ENCODE measurements around the gene NANP. TPM values are rescaled to one million over a fixed set of nuclear protein-coding genes. Genes with fewer than 3 reads are reported as not detected.
"Not testable (repeated sequence)": the region's sequence is repeated elsewhere in the genome, so short reads cannot be mapped to it uniquely, and the experiment has no call there.

NANP gene
- total RNA-seq, 1 experiment from 2014 or later, result 15.9 TPM

GRCh38 chr20:25604611-25605010, 19.2 kb downstream of the NANP start:
- H3K36me3 ChIP-seq (ENCODE audit: insufficient read depth, low read length, poor library complexity, severe bottlenecking), result no peaks in the 10 kb centered on the region
- no peak overlapping the region for H3K27ac ChIP-seq (ENCODE audit: low read depth, low read length, poor library complexity, severe bottlenecking)
- BruUV-seq (replicated peaks), result no TSS peak
- H3K4me1 ChIP-seq (ENCODE audit: insufficient read depth, low read length, poor library complexity, severe bottlenecking), result no peaks in the 10 kb centered on the region
- TF ChIP-seq EZH2 (IDR thresholded peaks at IDR 0.05; ENCODE audit: borderline replicate concordance, low read depth, low read length, poor library complexity, severe bottlenecking) (no peak), CTCF (conservative IDR thresholded peaks at IDR 0.05; ENCODE audit: low read depth, low read length) (no peak)
- no peaks in the 10 kb centered on the region for H3K9me3 ChIP-seq (ENCODE audit: low read depth, low read length, poor library complexity, severe bottlenecking)
- ChIA-PET CTCF (no interaction called here), POLR2A (ENCODE audit: low non-redundant PET) (no interaction called here)
- H3K27me3 ChIP-seq (replicated peaks; ENCODE audit: insufficient read depth, low read depth, low read length, poor library complexity), result no peaks in the 10 kb centered on the region
- H3K4me3 ChIP-seq (ENCODE audit: low read depth, low read length, poor library complexity, severe bottlenecking), result no peak overlapping the region
- intact Hi-C loops (cut with micrococcal nuclease; ENCODE audit: unreplicated experiment), result no loop called here
- DNase-seq (ENCODE audit: low spot score), result no peak

GRCh38 chr20:25602914-25603309, 20.9 kb downstream of the NANP start:
- H3K4me1 ChIP-seq (ENCODE audit: insufficient read depth, low read length, poor library complexity, severe bottlenecking); CTCF ChIA-PET; H3K36me3 ChIP-seq (ENCODE audit: insufficient read depth, low read length, poor library complexity, severe bottlenecking); H3K27ac ChIP-seq (ENCODE audit: low read depth, low read length, poor library complexity, severe bottlenecking); DNase-seq (ENCODE audit: low spot score); H3K27me3 ChIP-seq (replicated peaks; ENCODE audit: insufficient read depth, low read depth, low read length, poor library complexity); H3K4me3 ChIP-seq (ENCODE audit: low read depth, low read length, poor library complexity, severe bottlenecking); POLR2A ChIA-PET (ENCODE audit: low non-redundant PET); H3K9me3 ChIP-seq (ENCODE audit: low read depth, low read length, poor library complexity, severe bottlenecking); BruUV-seq (replicated peaks); intact Hi-C loops (cut with micrococcal nuclease; ENCODE audit: unreplicated experiment): not testable (repeated sequence)

GRCh38 chr20:25602191-25602913, 21.5 kb downstream of the NANP start:
- H3K27ac ChIP-seq (ENCODE audit: low read depth, low read length, poor library complexity, severe bottlenecking); DNase-seq (ENCODE audit: low spot score); H3K36me3 ChIP-seq (ENCODE audit: insufficient read depth, low read length, poor library complexity, severe bottlenecking); intact Hi-C loops (cut with micrococcal nuclease; ENCODE audit: unreplicated experiment); H3K27me3 ChIP-seq (replicated peaks; ENCODE audit: insufficient read depth, low read depth, low read length, poor library complexity); CTCF ChIA-PET; H3K4me3 ChIP-seq (ENCODE audit: low read depth, low read length, poor library complexity, severe bottlenecking); H3K9me3 ChIP-seq (ENCODE audit: low read depth, low read length, poor library complexity, severe bottlenecking); H3K4me1 ChIP-seq (ENCODE audit: insufficient read depth, low read length, poor library complexity, severe bottlenecking); BruUV-seq (replicated peaks); POLR2A ChIA-PET (ENCODE audit: low non-redundant PET): not testable (repeated sequence)

GRCh38 chr20:25601659-25602058, 22.2 kb downstream of the NANP start:
- ChIA-PET CTCF (no interaction called here), POLR2A (ENCODE audit: low non-redundant PET) (no interaction called here)
- TF ChIP-seq CTCF (conservative IDR thresholded peaks at IDR 0.05; ENCODE audit: low read depth, low read length), result no peak
- no peak for TF ChIP-seq EZH2 (IDR thresholded peaks at IDR 0.05; ENCODE audit: borderline replicate concordance, low read depth, low read length, poor library complexity, severe bottlenecking)

More at GRCh38 chr20:25601659-25602058, 22.2 kb downstream of the NANP start:
- Histone ChIP-seq H3K4me3 (ENCODE audit: low read depth, low read length, poor library complexity, severe bottlenecking) (no peak overlapping the region), H3K36me3 (ENCODE audit: insufficient read depth, low read length, poor library complexity, severe bottlenecking) (no peaks in the 10 kb centered on the region), H3K4me1 (ENCODE audit: insufficient read depth, low read length, poor library complexity, severe bottlenecking) (no peaks in the 10 kb centered on the region), H3K27me3 (replicated peaks; ENCODE audit: insufficient read depth, low read depth, low read length, poor library complexity) (no peaks in the 10 kb centered on the region), H3K9me3 (ENCODE audit: low read depth, low read length, poor library complexity, severe bottlenecking) (no peaks in the 10 kb centered on the region), H3K27ac (ENCODE audit: low read depth, low read length, poor library complexity, severe bottlenecking) (no peak overlapping the region)
- DNase-seq (ENCODE audit: low spot score), result no peak
- no TSS peak for BruUV-seq (replicated peaks)
- intact Hi-C loops (cut with micrococcal nuclease; ENCODE audit: unreplicated experiment), result no loop called here

All from A673 (cell line).